GM21390 (cell line): ENCODE measurements around the gene CELF2.

Source experiments
- ATAC-seq: cut with Tn5 transposase; IDR thresholded peaks from one replicate; pipeline ENCODE4 v1.9.1; 2021; ENCODE audit not compliant: unreplicated experiment

CELF2 gene

GRCh38 chr10:11317936-11318670, 300.4 kb downstream of the CELF2 start:
- ATAC-seq = no peak

- ATAC-seq = no peak
Observed at GRCh38 chr10:11318826-11319598, 301.3 kb downstream of the CELF2 start.

- no peak for ATAC-seq
Observed at GRCh38 chr10:11319990-11320602, 302.4 kb downstream of the CELF2 start.

- no peak for ATAC-seq
Observed at GRCh38 chr10:11320809-11321520, 303.3 kb downstream of the CELF2 start.

GRCh38 chr10:11322698-11323097, 305.0 kb downstream of the CELF2 start:
- peak; percentile 48 for ATAC-seq

- ATAC-seq = no peak
Observed at GRCh38 chr10:11324761-11325321, 307.2 kb downstream of the CELF2 start.

GRCh38 chr10:11325817-11326216, 308.1 kb downstream of the CELF2 start:
- ATAC-seq = no peak

GRCh38 chr10:11326241-11326640, 308.6 kb downstream of the CELF2 start:
- ATAC-seq = no peak

GRCh38 chr10:11326913-11327616, 309.4 kb downstream of the CELF2 start:
- ATAC-seq = no peak

- ATAC-seq = no peak
Observed at GRCh38 chr10:11328264-11329061, 310.8 kb downstream of the CELF2 start.

GRCh38 chr10:11329062-11329673, 311.5 kb downstream of the CELF2 start:
- ATAC-seq = no peak

- ATAC-seq = no peak
Observed at GRCh38 chr10:11330383-11331045, 312.8 kb downstream of the CELF2 start.

- no peak for ATAC-seq
Observed at GRCh38 chr10:11331046-11331577, 313.4 kb downstream of the CELF2 start.

- ATAC-seq = no peak
Observed at GRCh38 chr10:11331726-11332125, 314.1 kb downstream of the CELF2 start.

GRCh38 chr10:11332846-11333245, 315.2 kb downstream of the CELF2 start:
- no peak for ATAC-seq

- no peak for ATAC-seq
Observed at GRCh38 chr10:11334436-11334835, 316.8 kb downstream of the CELF2 start.

- no peak for ATAC-seq
Observed at GRCh38 chr10:11335167-11335652, 317.5 kb downstream of the CELF2 start.

- ATAC-seq = no peak
Observed at GRCh38 chr10:11335881-11336430, 318.3 kb downstream of the CELF2 start.
